Mesenchymal stem cell (in vitro differentiated cells and primary cell): Measurements from ENCODE around the gene FXYD6.

Source experiments
- DNase-seq: peaks from one replicate; pipeline ENCODE4 v3.0.0-alpha.2; 2013
- H2AFZ ChIP-seq: one replicate; pipeline ENCODE4 v1.6.1; 2013; ENCODE audit warnings: low read depth, mild to moderate bottlenecking, control low read depth, inconsistent platforms, low read length, moderate library complexity
- H2AK5ac ChIP-seq: 2 replicates; pipeline ENCODE4 v1.6.1; 2013; ENCODE audit warnings: low read length, moderate library complexity, mild to moderate bottlenecking, inconsistent platforms; ENCODE audit not compliant: severe bottlenecking
- H2BK120ac ChIP-seq: one replicate; pipeline ENCODE4 v1.6.1; 2013; ENCODE audit warnings: low read depth, mild to moderate bottlenecking, inconsistent platforms, low read length, moderate library complexity
- H2BK12ac ChIP-seq, 2 experiments: one replicate each; pipeline ENCODE4 v1.6.1; 2013; ENCODE audit warnings: inconsistent platforms in 2 of 2, low read length in 2 of 2, mild to moderate bottlenecking in 2 of 2, moderate library complexity in 2 of 2, control low read depth in 1 of 2
- H2BK15ac ChIP-seq: one replicate; pipeline ENCODE4 v1.6.1; 2013; ENCODE audit warnings: mild to moderate bottlenecking, low read depth, inconsistent platforms; ENCODE audit not compliant: poor library complexity, severe bottlenecking
- H2BK5ac ChIP-seq: 2 replicates; pipeline ENCODE4 v1.6.1; 2013; ENCODE audit warnings: low read depth, mild to moderate bottlenecking, low read length, control low read depth, inconsistent platforms; ENCODE audit not compliant: poor library complexity, severe bottlenecking
- H3K14ac ChIP-seq, 2 experiments: one replicate each; pipeline ENCODE4 v1.6.1; 2013; ENCODE audit warnings: inconsistent platforms in 2 of 2, low read length in 2 of 2, control low read depth in 1 of 2, mild to moderate bottlenecking in 1 of 2, moderate library complexity in 1 of 2
- H3K18ac ChIP-seq, 2 experiments: one replicate each; pipeline ENCODE4 v1.6.1; 2013; ENCODE audit warnings: inconsistent platforms in 2 of 2, low read length in 2 of 2, control low read depth in 1 of 2, low read depth in 1 of 2, mild to moderate bottlenecking in 1 of 2
- H3K23ac ChIP-seq, 2 experiments: one replicate each; pipeline ENCODE4 v1.6.1; 2013; ENCODE audit warnings: inconsistent platforms in 2 of 2, low read length in 2 of 2, mild to moderate bottlenecking in 2 of 2, moderate library complexity in 2 of 2, control low read depth in 1 of 2
- H3K27ac ChIP-seq: 2 replicates; pipeline ENCODE4 v1.5.1; 2013; ENCODE audit warnings: mild to moderate bottlenecking, moderate library complexity, low read length, control low read depth, inconsistent platforms; ENCODE audit not compliant: poor library complexity, severe bottlenecking
- H3K27me3 ChIP-seq, 2 experiments: 2 replicates each; pipeline versions ENCODE4 v1.6.1 to v1.7.0; 2013; ENCODE audit warnings: low read length in 2 of 2, mild to moderate bottlenecking in 2 of 2, moderate library complexity in 2 of 2, control low read depth in 1 of 2, inconsistent platforms in 1 of 2; ENCODE audit not compliant: control insufficient read depth in 1 of 2, insufficient read depth in 1 of 2
- H3K36me3 ChIP-seq, 2 experiments: 2 replicates each; pipeline versions ENCODE4 v1.6.1 to v1.7.0; 2013; ENCODE audit warnings: low read length in 2 of 2, control low read depth in 1 of 2, inconsistent platforms in 1 of 2, low read depth in 1 of 2, mild to moderate bottlenecking in 1 of 2; ENCODE audit not compliant: insufficient read depth in 2 of 2, control insufficient read depth in 1 of 2
- H3K4ac ChIP-seq, 2 experiments: one replicate each; pipeline ENCODE4 v1.6.1; 2013; ENCODE audit warnings: inconsistent platforms in 2 of 2, low read length in 2 of 2, mild to moderate bottlenecking in 2 of 2, moderate library complexity in 2 of 2, control low read depth in 1 of 2, low read depth in 1 of 2
- H3K4me1 ChIP-seq: 2 replicates; pipeline ENCODE4 v1.6.1; 2013; ENCODE audit warnings: low read depth, low read length, control low read depth; ENCODE audit not compliant: control insufficient read depth, insufficient read depth
- H3K4me2 ChIP-seq: 2 replicates; pipeline ENCODE4 v1.6.1; 2013; ENCODE audit warnings: low read length, mild to moderate bottlenecking, inconsistent platforms; ENCODE audit not compliant: poor library complexity, severe bottlenecking
- H3K4me3 ChIP-seq, 2 experiments: 2 replicates each; pipeline versions ENCODE4 v1.5.1 to v1.7.0; 2013; ENCODE audit warnings: low read length in 2 of 2, mild to moderate bottlenecking in 2 of 2, control low read depth in 1 of 2, low read depth in 1 of 2; ENCODE audit not compliant: insufficient read depth in 1 of 2
- H3K79me1 ChIP-seq: replicated peaks from 2 replicates; pipeline ENCODE4 v1.6.1; 2013; ENCODE audit warnings: mild to moderate bottlenecking, control low read depth, low read length, inconsistent platforms; ENCODE audit not compliant: poor library complexity, severe bottlenecking
- H3K9ac ChIP-seq: 2 replicates; pipeline ENCODE4 v1.7.0; 2013; ENCODE audit warnings: mild to moderate bottlenecking, low read length, moderate library complexity
- H3K9me3 ChIP-seq: 2 replicates; pipeline ENCODE4 v1.7.0; 2013; ENCODE audit warnings: mild to moderate bottlenecking, low read length; ENCODE audit not compliant: control insufficient read depth
- H4K8ac ChIP-seq: one replicate; pipeline ENCODE4 v1.6.1; 2013; ENCODE audit warnings: inconsistent platforms, mild to moderate bottlenecking, low read length, moderate library complexity
- H4K91ac ChIP-seq: one replicate; pipeline ENCODE4 v1.6.1; 2013; ENCODE audit warnings: mild to moderate bottlenecking, low read length, inconsistent platforms
- WGBS: methylation state at CpG from one replicate; pipeline ENCODE4 v1.1.7; 2013; ENCODE audit warnings: mixed read lengths; 5-methylcytosine and 5-hydroxymethylcytosine counted together

FXYD6 gene

GRCh38 chr11:117914398-117914761, 37.9 kb upstream of the FXYD6 start:
- Histone ChIP-seq H3K27ac (no peak overlapping the region), H3K4ac (no peak overlapping the region), H3K23ac (no peak overlapping the region), H3K27me3 (peaks cover 46 to 88% of the 10 kb centered on the region in 2 experiments), H2BK120ac (no peak overlapping the region), H3K4me3 (no peak overlapping the region), H4K8ac (no peak overlapping the region), H3K36me3 (no peaks in the 10 kb centered on the region), H3K14ac (peak overlapping the region in 1 of 2 experiments; percentile 63), H3K9me3 (no peaks in the 10 kb centered on the region), H3K4me2 (no peak overlapping the region), H3K4me1 (peaks cover 3% of the 10 kb centered on the region), H2BK12ac (no peak overlapping the region), H3K18ac (no peak overlapping the region), H3K9ac (no peak overlapping the region), H2AK5ac (no peak overlapping the region), H3K79me1 (no peaks in the 10 kb centered on the region), H2BK5ac (no peak overlapping the region), H2BK15ac (no peak overlapping the region), H4K91ac (no peak overlapping the region), H2AFZ (no peak overlapping the region)
- DNase-seq: no peak
- WGBS: 87% methylated on average over 5 of the region's 5 CpGs

GRCh38 chr11:117913736-117914397, 37.4 kb upstream of the FXYD6 start:
- Histone ChIP-seq H3K79me1 (no peaks in the 10 kb centered on the region), H3K18ac (no peak overlapping the region), H2BK12ac (no peak overlapping the region), H3K4ac (no peak overlapping the region), H2BK120ac (no peak overlapping the region), H4K8ac (no peak overlapping the region), H2BK5ac (no peak overlapping the region), H3K4me2 (no peak overlapping the region), H3K9ac (no peak overlapping the region), H3K36me3 (no peaks in the 10 kb centered on the region), H3K23ac (no peak overlapping the region), H2AK5ac (no peak overlapping the region), H3K27ac (no peak overlapping the region), H2AFZ (no peak overlapping the region), H3K14ac (peak overlapping the region in 1 of 2 experiments; percentile 63), H2BK15ac (no peak overlapping the region), H3K9me3 (no peaks in the 10 kb centered on the region), H3K27me3 (peaks cover 46 to 84% of the 10 kb centered on the region in 2 experiments), H4K91ac (no peak overlapping the region), H3K4me3 (no peak overlapping the region), H3K4me1 (peaks cover 2% of the 10 kb centered on the region)
- 94% methylated on average over 9 of the region's 9 CpGs for WGBS
- DNase-seq: no peak

GRCh38 chr11:117912497-117912896, 36.0 kb upstream of the FXYD6 start:
- H2AK5ac ChIP-seq: no peak overlapping the region
- no peak overlapping the region for H2BK120ac ChIP-seq
- no peak overlapping the region for H3K4me2 ChIP-seq
- H3K14ac ChIP-seq: no peak overlapping the region
- no peak overlapping the region for H3K9ac ChIP-seq
- no peaks in the 10 kb centered on the region for H3K79me1 ChIP-seq
- no peaks in the 10 kb centered on the region for H3K36me3 ChIP-seq
- H3K4me1 ChIP-seq: peaks cover 3% of the 10 kb centered on the region
- H3K23ac ChIP-seq: no peak overlapping the region
- H4K8ac ChIP-seq: no peak overlapping the region
- no peaks in the 10 kb centered on the region for H3K9me3 ChIP-seq
- WGBS: 92% methylated on average over 7 of the region's 7 CpGs
- H3K27ac ChIP-seq: no peak overlapping the region
- H2BK15ac ChIP-seq: no peak overlapping the region
- H2AFZ ChIP-seq: no peak overlapping the region
- no peak overlapping the region for H2BK5ac ChIP-seq
- no peak for DNase-seq
- no peak overlapping the region for H2BK12ac ChIP-seq
- H3K27me3 ChIP-seq: peaks cover 42 to 71% of the 10 kb centered on the region in 2 experiments
- no peak overlapping the region for H3K4me3 ChIP-seq
- H4K91ac ChIP-seq: no peak overlapping the region
- H3K4ac ChIP-seq: no peak overlapping the region
- no peak overlapping the region for H3K18ac ChIP-seq

GRCh38 chr11:117911694-117912093, 35.2 kb upstream of the FXYD6 start:
- Histone ChIP-seq H3K4me1 (peaks cover 8% of the 10 kb centered on the region), H2BK15ac (no peak overlapping the region), H3K79me1 (no peaks in the 10 kb centered on the region), H2AK5ac (no peak overlapping the region), H3K9ac (no peak overlapping the region), H2BK120ac (no peak overlapping the region), H3K14ac (peak overlapping the region in 1 of 2 experiments; percentile 23), H4K8ac (no peak overlapping the region), H3K4me3 (no peak overlapping the region), H3K18ac (no peak overlapping the region), H3K23ac (no peak overlapping the region), H3K9me3 (no peaks in the 10 kb centered on the region), H3K27ac (no peak overlapping the region), H3K4ac (no peak overlapping the region), H2BK12ac (peak overlapping the region in 1 of 2 experiments; percentile 18), H4K91ac (no peak overlapping the region), H3K27me3 (peaks cover 35 to 63% of the 10 kb centered on the region in 2 experiments), H3K36me3 (no peaks in the 10 kb centered on the region), H2AFZ (no peak overlapping the region), H2BK5ac (no peak overlapping the region), H3K4me2 (no peak overlapping the region)
- no peak for DNase-seq
- 100% methylated on average over 3 of the region's 3 CpGs for WGBS
